ENCODE measurements around the gene USH2A. TPM values are rescaled to one million over a fixed set of nuclear protein-coding genes. Genes with fewer than 3 reads are reported as not detected.

USH2A gene
- total RNA-seq, 1 experiment from 2014 or later = not detected

DNA sequence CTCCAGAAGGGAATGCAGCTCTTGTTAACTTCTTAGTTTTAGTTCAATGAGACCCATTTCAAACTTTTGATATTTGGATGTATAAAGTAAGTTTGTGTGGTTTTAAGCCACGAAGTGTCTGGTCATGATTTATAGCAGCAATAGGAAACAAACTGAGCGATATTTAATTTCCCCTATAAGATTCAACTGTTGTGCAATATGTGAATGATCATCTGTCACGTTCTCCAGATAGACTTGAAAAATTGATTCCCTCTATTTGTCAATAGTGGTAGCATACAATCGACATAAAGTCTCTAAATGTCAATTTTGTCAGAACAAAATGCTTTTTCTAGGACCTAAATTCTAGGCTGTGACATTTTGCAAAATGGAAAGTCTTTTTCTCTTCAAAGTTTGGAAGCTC is 616.0 kb downstream of the USH2A start:
- H4K20me1 ChIP-seq (ENCODE audit: insufficient read depth) = no peaks in the 10 kb centered on the region
- ChIA-PET RAD21 (ENCODE audit: low non-redundant PET in 1 of 2, low total read pairs in 2 of 2, uncharacterized antibody in 2 of 2, unreplicated experiment in 2 of 2) (no interaction called here), CTCF (no interaction called here), POLR2A (no interaction called here)
- H3K9ac ChIP-seq (ENCODE audit: low read length) = no peak overlapping the region
- no peaks in the 10 kb centered on the region for H3K27me3 ChIP-seq (ENCODE audit: insufficient read depth, low read length)
- no peak overlapping the region for H3K4me3 ChIP-seq (replicated peaks in 1 of 2; ENCODE audit: low read depth in 1 of 2, low read length in 2 of 2)
- H3K9me2 ChIP-seq (ENCODE audit: insufficient read depth) = no peaks in the 10 kb centered on the region
- DNase-seq (ENCODE audit: low read depth, low spot score) (no peak), ATAC-seq (no peak)
- no peaks in the 10 kb centered on the region for H3K4me1 ChIP-seq (ENCODE audit: control insufficient read depth in 1 of 2, insufficient read depth in 2 of 2, low read length in 2 of 2)
- no TSS peak for BruUV-seq (replicated peaks)
- no peak overlapping the region for H3K4me2 ChIP-seq (ENCODE audit: low read length)
- H3K9me3 ChIP-seq (ENCODE audit: control insufficient read depth in 1 of 2, insufficient read depth in 1 of 2, low read depth in 1 of 2, low read length in 2 of 2) = no peaks in the 10 kb centered on the region; a peak in 1 of 4 replicates
- H3K27ac ChIP-seq (ENCODE audit: low read depth, low read length) = no peak overlapping the region
- H3K79me2 ChIP-seq (ENCODE audit: insufficient read depth, low read length) = no peaks in the 10 kb centered on the region
- TF ChIP-seq CEBPB (IDR thresholded peaks at IDR 0.05; ENCODE audit: low read depth) = no peak
- no peak for TF ChIP-seq ZFX (IDR thresholded peaks at IDR 0.05)
- no peak for TF ChIP-seq RAD21 (IDR thresholded peaks at IDR 0.05; ENCODE audit: low read depth)
- no peak for TF ChIP-seq EGR1 (IDR thresholded peaks at IDR 0.05; ENCODE audit: low read depth)
- no peak for TF ChIP-seq POLR2AphosphoS5 (IDR thresholded peaks at IDR 0.05; ENCODE audit: low read depth, low read length)
- no peak for TF ChIP-seq SIN3A (IDR thresholded peaks at IDR 0.05; ENCODE audit: low read depth)
- TF ChIP-seq FOSL1 (IDR thresholded peaks at IDR 0.05; ENCODE audit: low read depth) = no peak
- TF ChIP-seq, protein P1, sequence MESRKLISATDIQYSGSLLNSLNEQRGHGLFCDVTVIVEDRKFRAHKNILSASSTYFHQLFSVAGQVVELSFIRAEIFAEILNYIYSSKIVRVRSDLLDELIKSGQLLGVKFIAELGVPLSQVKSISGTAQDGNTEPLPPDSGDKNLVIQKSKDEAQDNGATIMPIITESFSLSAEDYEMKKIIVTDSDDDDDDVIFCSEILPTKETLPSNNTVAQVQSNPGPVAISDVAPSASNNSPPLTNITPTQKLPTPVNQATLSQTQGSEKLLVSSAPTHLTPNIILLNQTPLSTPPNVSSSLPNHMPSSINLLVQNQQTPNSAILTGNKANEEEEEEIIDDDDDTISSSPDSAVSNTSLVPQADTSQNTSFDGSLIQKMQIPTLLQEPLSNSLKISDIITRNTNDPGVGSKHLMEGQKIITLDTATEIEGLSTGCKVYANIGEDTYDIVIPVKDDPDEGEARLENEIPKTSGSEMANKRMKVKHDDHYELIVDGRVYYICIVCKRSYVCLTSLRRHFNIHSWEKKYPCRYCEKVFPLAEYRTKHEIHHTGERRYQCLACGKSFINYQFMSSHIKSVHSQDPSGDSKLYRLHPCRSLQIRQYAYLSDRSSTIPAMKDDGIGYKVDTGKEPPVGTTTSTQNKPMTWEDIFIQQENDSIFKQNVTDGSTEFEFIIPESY (IDR thresholded peaks at IDR 0.05; ENCODE audit: extremely low read depth, insufficient replicate concordance, low read length) = no peak
- no peak for TF ChIP-seq YY1 (IDR thresholded peaks at IDR 0.05; ENCODE audit: extremely low read depth, insufficient replicate concordance, low read depth, low read length)
- intact Hi-C loops (cut with micrococcal nuclease) = no loop called here
- no peaks in the 10 kb centered on the region for H3K36me3 ChIP-seq (ENCODE audit: control insufficient read depth in 1 of 2, insufficient read depth in 2 of 2, low read length in 2 of 2)
- no peak overlapping the region for H2AFZ ChIP-seq (ENCODE audit: low read depth, low read length, poor library complexity, severe bottlenecking)

DNA sequence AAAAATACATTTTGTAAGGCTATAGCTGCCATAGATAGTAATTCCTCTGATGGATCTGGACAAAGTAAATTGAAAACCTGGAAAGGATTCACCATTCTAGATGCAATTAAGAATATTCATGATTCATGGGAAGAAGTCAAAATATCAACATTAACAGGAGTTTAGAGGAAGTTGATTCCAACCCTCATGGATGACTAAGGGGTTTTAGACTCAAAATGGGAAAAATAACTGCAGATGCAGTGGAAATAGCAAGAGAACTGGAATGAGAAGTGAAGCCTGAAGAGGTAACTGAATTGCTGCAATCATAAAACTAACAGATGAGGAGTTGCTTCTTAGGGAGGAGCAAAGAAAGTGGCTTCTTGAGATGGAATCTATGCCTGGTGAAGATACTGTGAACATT is 625.4 kb downstream of the USH2A start:
- no TSS peak for BruUV-seq (replicated peaks)
- Histone ChIP-seq H3K79me2 (ENCODE audit: insufficient read depth, low read length) (no peaks in the 10 kb centered on the region), H2AFZ (ENCODE audit: low read depth, low read length, poor library complexity, severe bottlenecking) (no peak overlapping the region), H3K4me3 (replicated peaks in 1 of 2; ENCODE audit: low read depth in 1 of 2, low read length in 2 of 2) (no peak overlapping the region), H3K4me2 (ENCODE audit: low read length) (no peak overlapping the region), H3K36me3 (ENCODE audit: control insufficient read depth in 1 of 2, insufficient read depth in 2 of 2, low read length in 2 of 2) (no peaks in the 10 kb centered on the region), H3K9me2 (ENCODE audit: insufficient read depth) (no peaks in the 10 kb centered on the region), H3K9me3 (ENCODE audit: control insufficient read depth in 1 of 2, insufficient read depth in 1 of 2, low read depth in 1 of 2, low read length in 2 of 2) (no peaks in the 10 kb centered on the region), H4K20me1 (ENCODE audit: insufficient read depth) (no peaks in the 10 kb centered on the region), H3K27ac (ENCODE audit: low read depth, low read length) (no peak overlapping the region), H3K4me1 (ENCODE audit: control insufficient read depth in 1 of 2, insufficient read depth in 2 of 2, low read length in 2 of 2) (no peaks in the 10 kb centered on the region), H3K27me3 (ENCODE audit: insufficient read depth, low read length) (no peaks in the 10 kb centered on the region), H3K9ac (ENCODE audit: low read length) (no peak overlapping the region)
- no peak for DNase-seq (ENCODE audit: low read depth, low spot score)
- ChIA-PET CTCF (no interaction called here), RAD21 (ENCODE audit: low non-redundant PET in 1 of 2, low total read pairs in 2 of 2, uncharacterized antibody in 2 of 2, unreplicated experiment in 2 of 2) (no interaction called here), POLR2A (no interaction called here)
- intact Hi-C loops (cut with micrococcal nuclease) = no loop called here
- no peak for ATAC-seq
- TF ChIP-seq ZFX (IDR thresholded peaks at IDR 0.05) (no peak), YY1 (IDR thresholded peaks at IDR 0.05; ENCODE audit: extremely low read depth, insufficient replicate concordance, low read depth, low read length) (no peak), SP1 (IDR thresholded peaks at IDR 0.05; ENCODE audit: low read depth) (no peak), SRF (IDR thresholded peaks at IDR 0.05; ENCODE audit: low read depth) (no peak), CEBPB (IDR thresholded peaks at IDR 0.05; ENCODE audit: low read depth) (no peak), POLR2A (IDR thresholded peaks at IDR 0.05; ENCODE audit: borderline replicate concordance, extremely low read depth, insufficient read depth, insufficient read length) (no peak), CBX3 (IDR thresholded peaks at IDR 0.05; ENCODE audit: low read depth) (no peak), ELF1 (IDR thresholded peaks at IDR 0.05; ENCODE audit: borderline replicate concordance, low read depth) (no peak), EGR1 (IDR thresholded peaks at IDR 0.05; ENCODE audit: low read depth) (no peak), TCF7L2 (IDR thresholded peaks at IDR 0.05; ENCODE audit: borderline replicate concordance, extremely low read depth, insufficient read depth, insufficient read length) (no peak), SIN3A (IDR thresholded peaks at IDR 0.05; ENCODE audit: low read depth) (no peak)
- TF ChIP-seq, protein P2, sequence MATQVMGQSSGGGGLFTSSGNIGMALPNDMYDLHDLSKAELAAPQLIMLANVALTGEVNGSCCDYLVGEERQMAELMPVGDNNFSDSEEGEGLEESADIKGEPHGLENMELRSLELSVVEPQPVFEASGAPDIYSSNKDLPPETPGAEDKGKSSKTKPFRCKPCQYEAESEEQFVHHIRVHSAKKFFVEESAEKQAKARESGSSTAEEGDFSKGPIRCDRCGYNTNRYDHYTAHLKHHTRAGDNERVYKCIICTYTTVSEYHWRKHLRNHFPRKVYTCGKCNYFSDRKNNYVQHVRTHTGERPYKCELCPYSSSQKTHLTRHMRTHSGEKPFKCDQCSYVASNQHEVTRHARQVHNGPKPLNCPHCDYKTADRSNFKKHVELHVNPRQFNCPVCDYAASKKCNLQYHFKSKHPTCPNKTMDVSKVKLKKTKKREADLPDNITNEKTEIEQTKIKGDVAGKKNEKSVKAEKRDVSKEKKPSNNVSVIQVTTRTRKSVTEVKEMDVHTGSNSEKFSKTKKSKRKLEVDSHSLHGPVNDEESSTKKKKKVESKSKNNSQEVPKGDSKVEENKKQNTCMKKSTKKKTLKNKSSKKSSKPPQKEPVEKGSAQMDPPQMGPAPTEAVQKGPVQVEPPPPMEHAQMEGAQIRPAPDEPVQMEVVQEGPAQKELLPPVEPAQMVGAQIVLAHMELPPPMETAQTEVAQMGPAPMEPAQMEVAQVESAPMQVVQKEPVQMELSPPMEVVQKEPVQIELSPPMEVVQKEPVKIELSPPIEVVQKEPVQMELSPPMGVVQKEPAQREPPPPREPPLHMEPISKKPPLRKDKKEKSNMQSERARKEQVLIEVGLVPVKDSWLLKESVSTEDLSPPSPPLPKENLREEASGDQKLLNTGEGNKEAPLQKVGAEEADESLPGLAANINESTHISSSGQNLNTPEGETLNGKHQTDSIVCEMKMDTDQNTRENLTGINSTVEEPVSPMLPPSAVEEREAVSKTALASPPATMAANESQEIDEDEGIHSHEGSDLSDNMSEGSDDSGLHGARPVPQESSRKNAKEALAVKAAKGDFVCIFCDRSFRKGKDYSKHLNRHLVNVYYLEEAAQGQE (IDR thresholded peaks at IDR 0.05; ENCODE audit: low read depth) = no peak
- TF ChIP-seq, protein P3, sequence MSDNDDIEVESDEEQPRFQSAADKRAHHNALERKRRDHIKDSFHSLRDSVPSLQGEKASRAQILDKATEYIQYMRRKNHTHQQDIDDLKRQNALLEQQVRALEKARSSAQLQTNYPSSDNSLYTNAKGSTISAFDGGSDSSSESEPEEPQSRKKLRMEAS (IDR thresholded peaks at IDR 0.05) = no peak

Measured in HCT116 (cell line).